Measurements from ENCODE around the gene TMC8. TPM values are rescaled to one million over a fixed set of nuclear protein-coding genes. Genes with fewer than 3 reads are reported as not detected.

Gene TMC8
- polyA plus RNA-seq, 1 donor from 2014 or later: 0.41 TPM

- Histone ChIP-seq H3K9ac (ENCODE audit: low read length) (no peak overlapping the region), H2AFZ (ENCODE audit: low read depth, low read length) (no peak overlapping the region), H3F3A (ENCODE audit: insufficient read depth, low read length, poor library complexity, severe bottlenecking) (no peaks in the 10 kb centered on the region), H3K27ac (ENCODE audit: low read length) (no peak overlapping the region), H3K79me2 (replicated peaks; ENCODE audit: insufficient read depth, low read length) (no peaks in the 10 kb centered on the region), H3K4me3 (ENCODE audit: low read length) (no peak overlapping the region), H3K27me3 (ENCODE audit: insufficient read depth, low read depth, low read length) (peaks cover 54% of the 10 kb centered on the region), H3K9me2 (ENCODE audit: insufficient read depth, low read length) (no peaks in the 10 kb centered on the region), H3K9me3 (ENCODE audit: low read length) (no peaks in the 10 kb centered on the region), H3K4me2 (ENCODE audit: low read length) (no peak overlapping the region), H4K20me1 (ENCODE audit: insufficient read depth) (no peaks in the 10 kb centered on the region), H3K36me3 (ENCODE audit: insufficient read depth, low read length) (no peaks in the 10 kb centered on the region)
- TF ChIP-seq REST (IDR thresholded peaks at IDR 0.05; ENCODE audit: borderline replicate concordance) (no peak), EP300 (conservative IDR thresholded peaks at IDR 0.05; ENCODE audit: poor library complexity, severe bottlenecking) (no peak), EZH2 (IDR thresholded peaks at IDR 0.05; ENCODE audit: borderline replicate concordance, insufficient read depth, low read length, poor library complexity, severe bottlenecking) (no peak), TAF1 (IDR thresholded peaks at IDR 0.05; ENCODE audit: low read depth) (no peak), POLR2AphosphoS5 (IDR thresholded peaks at IDR 0.05) (no peak), CTCF (IDR thresholded peaks at IDR 0.05; ENCODE audit: poor library complexity, severe bottlenecking) (no peak), RAD21 (conservative IDR thresholded peaks at IDR 0.05) (no peak), MXI1 (conservative IDR thresholded peaks at IDR 0.05; ENCODE audit: poor library complexity, severe bottlenecking) (no peak), SMC3 (conservative IDR thresholded peaks at IDR 0.05; ENCODE audit: poor library complexity) (no peak)
Measured at GRCh38 chr17:78130090-78130436, 508 bp upstream of the TMC8 start.

- no peak overlapping the region for H3K9ac ChIP-seq (ENCODE audit: low read length)
- H3K9me2 ChIP-seq (ENCODE audit: insufficient read depth, low read length): no peaks in the 10 kb centered on the region
- peaks cover 54% of the 10 kb centered on the region for H3K27me3 ChIP-seq (ENCODE audit: insufficient read depth, low read depth, low read length)
- H3K4me3 ChIP-seq (ENCODE audit: low read length): no peak overlapping the region
- no peak overlapping the region for H3K4me2 ChIP-seq (ENCODE audit: low read length)
- no peaks in the 10 kb centered on the region for H4K20me1 ChIP-seq (ENCODE audit: insufficient read depth)
- no peaks in the 10 kb centered on the region for H3K9me3 ChIP-seq (ENCODE audit: low read length)
- H3K36me3 ChIP-seq (ENCODE audit: insufficient read depth, low read length): no peaks in the 10 kb centered on the region
- H3K79me2 ChIP-seq (replicated peaks; ENCODE audit: insufficient read depth, low read length): no peaks in the 10 kb centered on the region
- TF ChIP-seq POLR2AphosphoS5 (IDR thresholded peaks at IDR 0.05) (no peak), MXI1 (conservative IDR thresholded peaks at IDR 0.05; ENCODE audit: poor library complexity, severe bottlenecking) (no peak), REST (IDR thresholded peaks at IDR 0.05; ENCODE audit: borderline replicate concordance) (no peak), EP300 (conservative IDR thresholded peaks at IDR 0.05; ENCODE audit: poor library complexity, severe bottlenecking) (no peak), EZH2 (IDR thresholded peaks at IDR 0.05; ENCODE audit: borderline replicate concordance, insufficient read depth, low read length, poor library complexity, severe bottlenecking) (no peak), TAF1 (IDR thresholded peaks at IDR 0.05; ENCODE audit: low read depth) (no peak), RAD21 (conservative IDR thresholded peaks at IDR 0.05) (no peak)
- H2AFZ ChIP-seq (ENCODE audit: low read depth, low read length): no peak overlapping the region
- no peaks in the 10 kb centered on the region for H3F3A ChIP-seq (ENCODE audit: insufficient read depth, low read length, poor library complexity, severe bottlenecking)
- no peak overlapping the region for H3K27ac ChIP-seq (ENCODE audit: low read length)
Measured at GRCh38 chr17:78131172-78132083, 857 bp downstream of the TMC8 start.

Measured in neural cell (in vitro differentiated cells).